GM12874 (cell line): ENCODE results near the gene HDLBP.

Source experiments
- CTCF ChIP-seq: IDR thresholded peaks from 2 replicates; pipeline ENCODE4 v1.5.1; 2011; ENCODE audit warnings: low read depth, mild to moderate bottlenecking, control low read depth, low read length, moderate library complexity; ENCODE audit not compliant: insufficient read depth

Gene HDLBP

GRCh38 chr2:241260911-241261310, 54.6 kb downstream of the HDLBP start:
- no peak for TF ChIP-seq CTCF

GRCh38 chr2:241258505-241259280, 56.8 kb downstream of the HDLBP start:
- TF ChIP-seq CTCF, result no peak

- no peak for TF ChIP-seq CTCF
Observed at GRCh38 chr2:241257419-241258032, 57.9 kb downstream of the HDLBP start.

GRCh38 chr2:241256168-241256545, 59.3 kb downstream of the HDLBP start:
- no peak for TF ChIP-seq CTCF

- no peak for TF ChIP-seq CTCF
Observed at GRCh38 chr2:241255542-241256167, 59.8 kb downstream of the HDLBP start.

GRCh38 chr2:241254904-241255351, 60.5 kb downstream of the HDLBP start:
- no peak for TF ChIP-seq CTCF

- no peak for TF ChIP-seq CTCF
Observed at GRCh38 chr2:241252778-241253475, 62.5 kb downstream of the HDLBP start.
